Caco-2 (cell line): ENCODE measurements around the gene NUDCD2. TPM values are rescaled to one million over a fixed set of nuclear protein-coding genes. Genes with fewer than 3 reads are reported as not detected.

Source experiments
- BruUV-seq: library from RNA; stranded (reverse); fragments of 400-500 nt; replicated peaks from 2 replicates; lab custom pipeline; 2021; lab: Mats Ljungman, UMichigan
- CTCF ChIA-PET: fragments of 300-600 bp; sonication (Branson Sonifier 250); formaldehyde crosslinking; loops from one replicate; lab custom pipeline; 2022; ENCODE audit warnings: antibody characterized with exemption; lab: Charles Lee
- POLR2A ChIA-PET: fragments of 300-600 bp; sonication (Branson Sonifier 250); formaldehyde crosslinking; loops from one replicate; lab custom pipeline; 2022; ENCODE audit warnings: antibody characterized with exemption; lab: Charles Lee
- DNase-seq, 2 experiments: peaks; one replicate each; pipeline versions ENCODE4 v3.0.0 to v3.0.0-alpha.2; 2020 to 2022
- H3K27me3 ChIP-seq: replicated peaks from 2 replicates; pipeline ENCODE4 v1.6.0; 2011; ENCODE audit warnings: low read length; ENCODE audit not compliant: control insufficient read depth, insufficient read depth
- H3K36me3 ChIP-seq: 2 replicates; pipeline ENCODE4 v1.5.1; 2011; ENCODE audit warnings: low read length; ENCODE audit not compliant: control insufficient read depth, insufficient read depth
- H3K4me1 ChIP-seq: fragments of 250-450 bp; sonication (Bioruptor Pico); 2 replicates; pipeline ENCODE4 v1.5.1; 2020; ENCODE audit warnings: mild to moderate bottlenecking
- H3K4me3 ChIP-seq: 2 replicates; pipeline ENCODE4 v1.5.1; 2011; ENCODE audit warnings: low read depth, mild to moderate bottlenecking, control low read depth, low read length
- H3K9me3 ChIP-seq: fragments of 250-450 bp; sonication (Bioruptor Pico); 2 replicates; pipeline ENCODE4 v1.5.1; 2020; ENCODE audit warnings: mild to moderate bottlenecking, moderate library complexity
- H3K27ac Mint-ChIP-seq: one replicate; pipeline ENCODE4 v1.8.0; 2022; ENCODE audit warnings: mixed read lengths; ENCODE audit not compliant: unreplicated experiment
- H3K27me3 Mint-ChIP-seq: one replicate; pipeline ENCODE4 v1.8.0; 2022; ENCODE audit warnings: mixed read lengths; ENCODE audit not compliant: insufficient read depth, unreplicated experiment
- H3K36me3 Mint-ChIP-seq: one replicate; pipeline ENCODE4 v1.8.0; 2022; ENCODE audit warnings: mild to moderate bottlenecking, mixed read lengths; ENCODE audit not compliant: insufficient read depth, unreplicated experiment
- H3K4me1 Mint-ChIP-seq: one replicate; pipeline ENCODE4 v1.8.0; 2022; ENCODE audit warnings: low read depth, mixed read lengths; ENCODE audit not compliant: unreplicated experiment
- H3K4me3 Mint-ChIP-seq: one replicate; pipeline ENCODE4 v1.8.0; 2022; ENCODE audit warnings: mild to moderate bottlenecking, moderate library complexity, mixed read lengths; ENCODE audit not compliant: unreplicated experiment
- H3K9me3 Mint-ChIP-seq: one replicate; pipeline ENCODE4 v1.8.0; 2022; ENCODE audit warnings: mixed read lengths; ENCODE audit not compliant: unreplicated experiment
- CTCF ChIP-seq, 2 experiments: fragments of 200-600 bp in 1 of 2; IDR thresholded peaks; 1 replicate in 1 of 2; 2 replicates in 1 of 2; pipeline versions ENCODE4 v1.5.1 to v1.8.0; 2011 to 2022; ENCODE audit warnings: antibody characterized with exemption in 1 of 2, control low read depth in 1 of 2, inconsistent platforms in 1 of 2, low read depth in 1 of 2, low read length in 1 of 2, mild to moderate bottlenecking in 1 of 2, moderate library complexity in 1 of 2; ENCODE audit not compliant: insufficient read depth in 1 of 2, severe bottlenecking in 1 of 2, unreplicated experiment in 1 of 2
- intact Hi-C: fragments of 100-400 bp; cut with micrococcal nuclease; formaldehyde crosslinking; loops from one replicate; pipeline ENCODE4 v1.10.0; 2022; ENCODE audit not compliant: unreplicated experiment
- total RNA-seq: library from RNA; stranded (reverse); gene quantifications from 2 replicates; pipeline ENCODE4 v1.2.3, GENCODE V29; 2022

The NUDCD2 gene
- total RNA-seq, 1 experiment from 2014 or later = 50.0 TPM

GRCh38 chr5:163453705-163454104 is 6.2 kb downstream of the NUDCD2 start:
- intact Hi-C loops = no loop called here
- Mint-ChIP-seq H3K9me3 (no peaks in the 10 kb centered on the region), H3K36me3 (peaks cover 65% of the 10 kb centered on the region), H3K27me3 (no peaks in the 10 kb centered on the region), H3K27ac (no peak overlapping the region), H3K4me3 (no peak overlapping the region), H3K4me1 (no peaks in the 10 kb centered on the region)
- no peaks in the 10 kb centered on the region for H3K36me3 ChIP-seq
- no peak overlapping the region for H3K4me3 ChIP-seq
- ChIA-PET CTCF (no interaction called here), POLR2A (no interaction called here)
- no peak for DNase-seq
- no TSS peak for BruUV-seq
- H3K4me1 ChIP-seq = no peaks in the 10 kb centered on the region; the same call in 1 of the 2 replicates
- no peaks in the 10 kb centered on the region for H3K27me3 ChIP-seq
- H3K9me3 ChIP-seq = no peaks in the 10 kb centered on the region
- no peak for TF ChIP-seq CTCF (IDR thresholded peaks at IDR 0.05; ENCODE audit: insufficient read depth in 1 of 2, low read depth in 1 of 2, low read length in 1 of 2, severe bottlenecking in 1 of 2, unreplicated experiment in 1 of 2)

- Mint-ChIP-seq H3K36me3 (peaks cover 80% of the 10 kb centered on the region), H3K27ac (no peak overlapping the region), H3K9me3 (no peaks in the 10 kb centered on the region), H3K4me1 (no peaks in the 10 kb centered on the region), H3K4me3 (no peak overlapping the region), H3K27me3 (no peaks in the 10 kb centered on the region)
- Histone ChIP-seq H3K9me3 (no peaks in the 10 kb centered on the region), H3K27me3 (no peaks in the 10 kb centered on the region), H3K36me3 (no peaks in the 10 kb centered on the region), H3K4me3 (no peak overlapping the region), H3K4me1 (no peaks in the 10 kb centered on the region)
- intact Hi-C loops = no loop called here
- POLR2A ChIA-PET = no interaction called here
- CTCF ChIA-PET = no interaction called here
- no peak for DNase-seq
- no TSS peak for BruUV-seq
- no peak for TF ChIP-seq CTCF (IDR thresholded peaks at IDR 0.05; ENCODE audit: insufficient read depth in 1 of 2, low read depth in 1 of 2, low read length in 1 of 2, severe bottlenecking in 1 of 2, unreplicated experiment in 1 of 2)
These were observed 8.4 kb downstream of the NUDCD2 start for GRCh38 chr5:163451489-163451888.

GRCh38 chr5:163448491-163448890 is 11.4 kb downstream of the NUDCD2 start:
- Histone ChIP-seq H3K4me1 (no peaks in the 10 kb centered on the region), H3K27me3 (no peaks in the 10 kb centered on the region), H3K9me3 (no peaks in the 10 kb centered on the region), H3K36me3 (no peaks in the 10 kb centered on the region; the same call in 1 of the 2 replicates), H3K4me3 (no peak overlapping the region)
- CTCF ChIA-PET = no interaction called here
- no peaks in the 10 kb centered on the region for H3K27me3 Mint-ChIP-seq
- POLR2A ChIA-PET = no interaction called here
- DNase-seq = no peak
- H3K9me3 Mint-ChIP-seq = no peaks in the 10 kb centered on the region
- H3K27ac Mint-ChIP-seq = no peak overlapping the region
- BruUV-seq = no TSS peak
- no peaks in the 10 kb centered on the region for H3K4me1 Mint-ChIP-seq
- peaks cover 79% of the 10 kb centered on the region for H3K36me3 Mint-ChIP-seq
- intact Hi-C loops = no loop called here
- H3K4me3 Mint-ChIP-seq = no peak overlapping the region
- TF ChIP-seq CTCF (IDR thresholded peaks at IDR 0.05; ENCODE audit: insufficient read depth in 1 of 2, low read depth in 1 of 2, low read length in 1 of 2, severe bottlenecking in 1 of 2, unreplicated experiment in 1 of 2) = no peak
